ENCODE measurements around the gene GGA1. TPM values are rescaled to one million over a fixed set of nuclear protein-coding genes. Genes with fewer than 3 reads are reported as not detected.

The GGA1 gene
- total and polyA plus RNA-seq, 2 donors (not counting 1 experiment from before 2014, with no cell fraction given) = 137 to 154 TPM

DNA sequence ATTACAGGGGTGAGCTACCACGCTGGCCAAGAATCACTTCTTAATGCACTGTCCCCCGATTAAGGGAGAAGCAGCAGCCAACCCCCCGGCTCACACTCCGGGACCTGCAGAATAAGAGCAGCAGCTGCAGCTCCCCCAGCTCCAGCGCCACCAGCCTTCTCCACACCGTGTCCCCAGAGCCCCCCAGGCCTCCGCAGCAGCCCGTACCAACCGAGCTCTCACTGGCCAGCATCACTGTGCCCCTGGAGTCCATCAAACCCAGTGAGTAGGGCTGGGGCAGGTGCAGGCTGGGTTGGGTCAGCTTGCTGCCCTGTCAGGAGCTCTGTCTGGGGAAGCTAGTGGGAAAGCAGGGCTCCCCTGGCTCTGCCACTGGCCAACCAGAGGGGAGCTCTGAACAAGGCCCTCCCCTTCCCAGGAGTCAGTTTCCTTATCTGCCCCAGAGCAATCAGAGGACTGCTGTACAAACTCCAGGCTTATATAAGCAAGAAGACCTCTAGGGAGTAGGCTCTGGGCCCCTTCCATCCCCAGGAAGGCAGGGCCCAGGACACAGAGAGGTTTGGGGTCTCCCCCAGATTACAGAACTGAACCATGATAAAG is 22.3 kb downstream of the GGA1 start:
- 98% methylated on average over 9 of the region's 9 CpGs for WGBS (ENCODE audit: insufficient coverage)
- Histone ChIP-seq H2AFZ (ENCODE audit: insufficient read depth, low read depth, low read length, poor library complexity, severe bottlenecking) (no peak overlapping the region), H3K4me2 (replicated peaks; ENCODE audit: low read depth, low read length, poor library complexity, severe bottlenecking) (no peak overlapping the region), H3K9me3 (ENCODE audit: control extremely low read depth in 1 of 3, control insufficient read depth in 2 of 3, insufficient read depth in 1 of 3, low read length in 2 of 3) (no peaks in the 10 kb centered on the region), H3K27ac (ENCODE audit: low read length in 2 of 2) (peak overlapping the region in 1 of 2 donors; percentile 89), H3K36me3 (replicated peaks in 1 of 2; ENCODE audit: control extremely low read depth in 1 of 2, control insufficient read depth in 1 of 2, extremely low read depth in 1 of 2, insufficient read depth in 2 of 2, low read length in 1 of 2) (peaks cover 0 to 22% of the 10 kb centered on the region in 2 experiments), H4K20me1 (ENCODE audit: control insufficient read depth, insufficient read depth, low read length, poor library complexity, severe bottlenecking) (no peaks in the 10 kb centered on the region), H3K4me3 (ENCODE audit: control extremely low read depth in 1 of 5, extremely low read depth in 1 of 5, insufficient read depth in 1 of 5, low read depth in 2 of 5, low read length in 4 of 5) (no peak overlapping the region), H3K27me3 (replicated peaks in 1 of 4; ENCODE audit: control extremely low read depth in 1 of 4, control insufficient read depth in 3 of 4, insufficient read depth in 4 of 4, low read length in 3 of 4) (no peaks in the 10 kb centered on the region), H3K9ac (ENCODE audit: low read length) (no peak overlapping the region), H3K4me1 (ENCODE audit: control insufficient read depth in 2 of 2, insufficient read depth in 2 of 2, low read length in 2 of 2) (peaks cover 58 to 68% of the 10 kb centered on the region in 2 donors), H3K79me2 (ENCODE audit: control insufficient read depth, insufficient read depth, low read length) (peaks cover 2% of the 10 kb centered on the region)
- Mint-ChIP-seq H3K9me3 (ENCODE audit: insufficient read depth) (no peaks in the 10 kb centered on the region), H3K27ac (peak overlapping the region; percentile 15), H3K4me3 (no peak overlapping the region), H3K27me3 (no peaks in the 10 kb centered on the region), H3K4me1 (peaks cover 63% of the 10 kb centered on the region)
- ATAC-seq (ENCODE audit: low read depth) = no peak
- ChIA-PET POLR2A (interaction anchor here (0.6 to 1.3 kb wide), 4 partner anchors 10 to 1152 kb away, joined by 3 to 6 read pairs (median 4); no protein-coding TSS in a partner anchor), CTCF (interaction anchor here (1.1 to 30.7 kb wide), 4 partner anchors 5 to 47 kb away, joined by 3 to 620 read pairs (median 560); partner anchors contain the start of genes GGA1, LGALS1, NOL12 and SH3BP1)
- no peak for DNase-seq
- intact Hi-C loops (cut with micrococcal nuclease) = loop anchor here (5.0 kb wide), 1 partner anchor 116 kb away; no protein-coding TSS in a partner anchor
- TF ChIP-seq EZH2 (IDR thresholded peaks at IDR 0.05; ENCODE audit: borderline replicate concordance, insufficient read depth, low read depth, low read length, poor library complexity, severe bottlenecking) = no peak
- TF ChIP-seq, protein P1, sequence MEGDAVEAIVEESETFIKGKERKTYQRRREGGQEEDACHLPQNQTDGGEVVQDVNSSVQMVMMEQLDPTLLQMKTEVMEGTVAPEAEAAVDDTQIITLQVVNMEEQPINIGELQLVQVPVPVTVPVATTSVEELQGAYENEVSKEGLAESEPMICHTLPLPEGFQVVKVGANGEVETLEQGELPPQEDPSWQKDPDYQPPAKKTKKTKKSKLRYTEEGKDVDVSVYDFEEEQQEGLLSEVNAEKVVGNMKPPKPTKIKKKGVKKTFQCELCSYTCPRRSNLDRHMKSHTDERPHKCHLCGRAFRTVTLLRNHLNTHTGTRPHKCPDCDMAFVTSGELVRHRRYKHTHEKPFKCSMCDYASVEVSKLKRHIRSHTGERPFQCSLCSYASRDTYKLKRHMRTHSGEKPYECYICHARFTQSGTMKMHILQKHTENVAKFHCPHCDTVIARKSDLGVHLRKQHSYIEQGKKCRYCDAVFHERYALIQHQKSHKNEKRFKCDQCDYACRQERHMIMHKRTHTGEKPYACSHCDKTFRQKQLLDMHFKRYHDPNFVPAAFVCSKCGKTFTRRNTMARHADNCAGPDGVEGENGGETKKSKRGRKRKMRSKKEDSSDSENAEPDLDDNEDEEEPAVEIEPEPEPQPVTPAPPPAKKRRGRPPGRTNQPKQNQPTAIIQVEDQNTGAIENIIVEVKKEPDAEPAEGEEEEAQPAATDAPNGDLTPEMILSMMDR (IDR thresholded peaks at IDR 0.05) = no peak

All from B cell (primary cell).